Kasumi-1 (cell line): ENCODE results near the gene MAP6.

Experiments used
- DNase-seq, 2 experiments: peaks; one replicate each; lab custom pipeline; 2025; lab: John Stamatoyannopoulos, UW

The MAP6 gene

DNA sequence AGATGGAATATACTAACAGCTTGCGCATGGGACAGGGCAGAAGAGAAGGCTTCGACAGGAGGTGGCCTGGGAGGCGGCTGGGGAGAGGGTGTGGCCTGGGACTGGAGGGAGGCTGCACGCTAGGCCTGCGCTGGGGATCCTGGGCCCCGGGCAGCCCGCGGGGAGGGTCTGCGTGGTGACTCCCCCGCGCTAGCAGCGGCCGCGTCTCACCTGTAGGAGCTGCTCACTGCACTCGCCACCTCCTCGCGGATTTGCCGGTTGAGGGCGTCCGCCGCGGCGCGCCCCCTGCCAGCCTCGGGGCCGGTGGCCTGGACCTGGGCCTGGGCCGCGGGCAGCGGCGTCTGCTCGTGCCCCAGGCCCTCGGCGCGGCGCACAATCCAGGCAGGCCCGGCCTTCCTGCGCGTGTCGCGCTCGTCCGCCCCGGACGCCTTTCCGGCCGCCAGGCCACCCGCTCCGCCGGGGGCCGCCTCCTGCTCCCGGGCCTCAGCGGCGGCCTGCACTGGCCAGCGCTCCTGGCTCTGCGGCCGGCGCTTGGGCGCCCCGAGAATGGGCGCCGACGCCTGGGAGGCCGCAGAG lies 1.5 kb downstream of the MAP6 start:
- DNase-seq: no peak

DNA sequence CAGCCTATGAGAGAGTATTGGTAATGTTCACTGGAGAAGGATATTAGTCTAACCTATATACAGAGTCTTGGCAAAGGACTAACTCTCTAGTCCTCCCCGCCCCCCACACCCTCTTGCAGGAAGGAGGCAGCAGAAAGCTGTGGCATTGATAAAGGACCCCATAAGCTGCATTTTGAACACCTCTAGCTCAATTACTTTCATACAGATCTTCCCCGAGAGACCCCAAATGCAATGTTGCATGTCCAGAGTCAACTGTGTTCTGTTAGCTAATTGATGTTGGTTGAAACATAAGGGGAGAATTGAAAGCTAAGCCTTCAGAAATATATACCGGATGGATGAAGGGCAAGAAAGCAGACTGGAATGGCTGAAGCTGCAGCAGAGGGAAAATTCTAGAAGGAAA lies 2.8 kb downstream of the MAP6 start:
- no peak for DNase-seq

- DNase-seq: no peak
These were observed 3.7 kb downstream of the MAP6 start for GRCh38 chr11:75665126-75665525.

- DNase-seq: no peak
These were observed 4.4 kb downstream of the MAP6 start for GRCh38 chr11:75664389-75664788.

GRCh38 chr11:75663808-75664207 lies 5.0 kb downstream of the MAP6 start:
- no peak for DNase-seq

DNA sequence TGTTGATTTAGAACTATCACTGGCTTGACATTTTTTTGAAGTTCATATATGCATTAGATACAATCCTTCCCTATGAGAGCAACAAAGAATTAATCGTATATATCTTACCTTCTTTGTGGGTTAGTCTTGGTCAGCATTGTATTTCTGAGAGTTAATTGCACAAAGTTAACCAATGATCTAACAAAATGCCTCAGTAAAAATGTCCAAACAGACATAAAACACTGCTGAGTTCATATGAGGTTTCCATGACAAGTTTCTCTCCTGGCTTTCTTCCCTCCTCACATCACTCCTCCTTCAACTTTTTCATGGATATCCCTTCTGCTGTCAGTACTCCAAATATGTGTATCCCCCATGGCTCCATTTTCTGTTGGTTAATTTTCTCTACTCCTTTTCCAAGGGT lies 9.0 kb downstream of the MAP6 start:
- DNase-seq: no peak

DNA sequence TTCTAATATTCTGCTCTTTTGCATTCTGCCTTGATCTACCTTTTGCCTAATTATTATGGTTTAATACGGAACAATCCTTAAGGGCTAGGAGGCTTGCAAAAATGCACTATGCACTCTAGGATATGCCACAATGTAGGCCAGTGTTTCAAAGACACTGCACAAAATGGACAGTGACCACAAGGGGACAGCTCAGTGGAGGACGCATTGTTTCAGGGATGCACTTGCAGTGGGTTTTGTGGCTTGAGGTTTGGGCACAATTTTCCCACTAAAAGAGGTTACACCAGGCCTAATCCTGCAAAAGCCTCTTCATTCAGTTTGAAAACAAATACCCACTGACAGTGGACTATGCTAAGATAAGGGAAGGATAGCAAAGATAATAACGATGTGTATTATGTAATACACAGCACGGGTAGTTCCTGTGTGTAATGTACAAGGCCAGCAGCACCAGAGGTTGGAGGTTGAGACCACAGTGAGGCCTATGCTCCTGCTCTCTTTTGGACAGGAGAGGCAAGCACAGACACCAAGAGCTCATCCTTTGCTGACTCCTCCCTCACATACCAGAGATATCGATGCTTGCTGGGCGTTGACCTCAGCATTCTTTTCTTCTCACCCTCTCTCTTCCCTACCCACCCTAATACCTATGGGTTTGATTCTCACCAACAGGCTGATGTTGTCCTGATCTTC lies 12.7 kb downstream of the MAP6 start:
- DNase-seq: no peak

GRCh38 chr11:75655605-75656004 lies 13.2 kb downstream of the MAP6 start:
- DNase-seq: no peak

- DNase-seq: no peak
These were observed 14.5 kb downstream of the MAP6 start for GRCh38 chr11:75654314-75654713.

DNA sequence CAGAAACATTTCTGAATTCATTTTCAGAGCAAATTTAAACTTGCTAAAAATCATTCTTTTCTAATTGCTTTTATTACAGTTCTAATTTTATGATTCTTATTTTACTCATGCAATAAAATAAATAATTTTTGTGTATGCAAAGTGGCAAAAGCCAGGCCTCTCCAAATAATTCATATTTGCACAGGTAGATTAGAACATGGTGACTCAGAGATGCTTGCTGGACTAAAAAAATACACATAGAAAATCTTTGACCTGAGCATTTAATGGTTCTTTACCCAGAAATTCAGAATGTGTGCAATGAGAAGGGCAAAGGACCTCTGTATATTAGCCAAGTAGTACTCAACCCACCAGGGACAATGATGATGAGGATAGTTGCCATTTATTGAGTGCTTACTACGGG lies 15.3 kb downstream of the MAP6 start:
- DNase-seq: no peak

DNA sequence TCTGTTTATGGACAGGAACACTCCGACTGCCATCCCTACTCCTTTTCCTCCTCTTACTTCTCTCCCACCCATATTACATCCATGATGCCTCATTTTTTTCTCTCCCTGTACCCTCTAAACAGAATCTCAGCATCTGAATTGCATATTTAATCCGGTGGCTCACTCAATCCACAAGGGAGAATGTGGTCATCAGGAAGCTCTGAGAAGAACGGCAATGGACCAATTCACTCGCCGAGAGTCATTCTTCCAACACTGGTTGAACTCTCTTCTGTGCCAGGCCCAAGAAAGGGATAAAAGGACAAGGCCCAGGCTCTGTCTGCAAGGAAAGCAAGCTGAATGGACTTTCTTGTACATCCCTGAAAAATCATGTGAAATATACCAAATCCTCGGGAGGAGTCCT lies 15.9 kb downstream of the MAP6 start:
- no peak for DNase-seq

DNA sequence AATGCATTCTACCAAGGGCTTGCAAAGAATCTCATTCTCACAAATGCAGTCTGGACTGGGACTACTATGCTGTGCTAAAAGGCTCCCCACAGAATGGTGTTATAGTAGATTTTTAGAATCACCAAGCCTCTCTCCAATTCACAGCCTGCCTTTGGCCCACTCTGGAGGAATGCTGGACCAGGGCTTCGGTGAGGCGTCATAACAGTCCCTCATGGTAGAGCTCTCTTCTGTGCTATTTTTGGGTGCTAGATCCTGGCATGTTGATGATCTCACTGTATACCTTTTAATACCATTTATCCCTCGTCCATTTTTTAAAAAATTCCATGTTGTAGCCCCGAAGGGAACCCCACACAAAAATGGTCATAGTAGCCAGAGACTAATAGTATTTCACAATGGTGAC lies 17.6 kb downstream of the MAP6 start:
- DNase-seq: no peak

DNA sequence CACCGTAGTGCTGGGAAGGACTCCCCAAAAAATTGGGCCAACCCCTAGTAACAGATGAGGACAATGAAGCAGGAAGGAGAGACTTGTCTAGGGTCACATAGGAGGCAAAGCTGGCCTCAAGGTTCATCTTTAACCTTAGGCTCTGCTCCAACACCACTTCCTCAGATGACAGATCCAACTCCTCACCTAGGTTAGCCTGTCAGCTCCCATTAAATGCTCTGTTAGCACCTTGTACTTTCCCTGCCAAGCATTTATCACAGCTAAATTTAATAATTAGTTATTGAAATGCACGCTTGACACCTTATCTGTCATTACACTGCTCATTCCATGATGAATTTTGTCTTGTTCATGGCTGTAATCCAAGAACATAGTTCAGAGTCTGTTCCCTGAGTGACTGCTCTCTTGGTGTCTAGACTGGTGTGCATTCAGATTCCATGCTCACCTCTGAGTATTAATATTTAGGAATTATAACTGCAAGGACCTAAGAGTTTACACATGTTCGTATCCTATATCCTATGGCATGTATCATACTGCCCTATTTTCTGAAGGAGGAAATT lies 18.6 kb downstream of the MAP6 start:
- no peak for DNase-seq

- DNase-seq: no peak
These were observed 23.9 kb downstream of the MAP6 start for GRCh38 chr11:75644946-75645345.

DNA sequence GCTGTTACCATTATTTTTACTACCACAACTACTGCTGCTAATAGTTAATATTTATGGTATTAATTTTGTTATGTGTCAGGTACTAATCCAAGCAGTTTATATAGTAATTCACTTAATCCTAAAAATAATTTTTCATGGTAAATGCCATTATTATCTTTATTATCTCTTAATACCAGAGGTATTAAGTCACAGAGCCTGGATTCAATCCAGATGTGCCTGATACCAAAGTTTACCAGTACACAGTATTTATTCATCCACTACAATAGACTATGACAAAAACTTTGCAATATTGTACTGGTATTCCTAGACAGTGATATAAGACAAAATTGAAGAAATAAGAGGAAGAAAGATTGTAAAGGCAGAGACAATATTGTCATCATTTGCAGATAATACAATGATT lies 24.5 kb downstream of the MAP6 start:
- DNase-seq: no peak

- DNase-seq: no peak
These were observed 26.3 kb downstream of the MAP6 start for GRCh38 chr11:75642402-75643113.

GRCh38 chr11:75639762-75640181 lies 29.1 kb downstream of the MAP6 start:
- DNase-seq: no peak

DNA sequence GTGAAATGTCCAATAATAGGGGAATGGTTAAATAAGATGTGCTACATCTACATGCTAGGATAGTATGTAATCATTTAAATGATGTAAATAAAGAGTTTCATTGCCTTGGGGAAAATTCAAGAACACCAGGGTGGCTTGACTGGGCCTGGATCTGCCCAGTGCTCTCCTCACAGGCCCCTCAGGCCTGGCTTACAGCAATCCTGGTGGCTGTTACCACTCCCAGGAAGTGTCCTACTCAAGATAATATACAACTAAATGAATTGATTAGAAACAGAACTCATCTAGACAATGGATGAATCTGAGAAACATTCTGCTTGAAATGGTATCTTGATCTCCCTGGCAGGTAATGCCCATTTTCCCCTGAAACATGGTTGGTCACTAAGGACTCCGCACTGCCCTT lies 30.8 kb downstream of the MAP6 start:
- DNase-seq: no peak

DNA sequence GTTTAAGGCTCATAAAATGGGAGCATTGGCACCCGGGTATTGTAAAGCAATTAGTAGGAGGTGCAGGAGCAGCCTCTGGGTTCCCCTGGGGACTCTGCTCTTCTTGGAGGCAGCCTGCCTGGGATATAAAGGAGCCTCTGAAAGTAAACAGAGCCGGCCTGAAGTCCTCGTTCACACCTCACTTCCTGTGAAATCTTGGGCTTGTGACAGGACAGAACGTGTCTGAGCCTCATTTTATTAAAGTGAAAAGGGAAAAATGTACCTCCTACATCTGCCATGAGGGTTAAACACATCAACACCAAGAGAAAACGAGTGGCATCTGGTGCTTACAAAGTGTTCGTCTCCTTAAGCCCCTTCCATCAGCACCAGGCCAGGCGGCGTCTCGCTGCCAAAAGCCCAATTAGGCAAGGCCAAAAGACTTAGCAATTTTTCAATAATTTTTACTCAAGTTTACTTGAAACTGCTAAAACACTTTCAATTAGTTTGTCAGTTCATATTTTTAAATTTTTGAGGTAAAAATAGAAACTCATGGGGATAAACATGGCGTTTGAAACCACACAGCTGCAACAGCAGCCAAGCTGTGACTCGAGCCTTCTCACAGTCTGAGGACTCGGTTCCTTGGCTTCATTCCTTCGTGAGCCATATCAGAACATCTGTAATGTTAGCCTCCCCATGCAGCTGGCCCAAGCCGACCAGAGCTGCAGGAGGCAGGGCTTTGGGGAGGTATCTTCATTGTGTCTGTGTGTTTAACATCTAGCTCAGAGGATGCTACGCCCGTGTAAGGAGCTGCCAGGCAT lies 33.6 kb downstream of the MAP6 start:
- no peak for DNase-seq

DNA sequence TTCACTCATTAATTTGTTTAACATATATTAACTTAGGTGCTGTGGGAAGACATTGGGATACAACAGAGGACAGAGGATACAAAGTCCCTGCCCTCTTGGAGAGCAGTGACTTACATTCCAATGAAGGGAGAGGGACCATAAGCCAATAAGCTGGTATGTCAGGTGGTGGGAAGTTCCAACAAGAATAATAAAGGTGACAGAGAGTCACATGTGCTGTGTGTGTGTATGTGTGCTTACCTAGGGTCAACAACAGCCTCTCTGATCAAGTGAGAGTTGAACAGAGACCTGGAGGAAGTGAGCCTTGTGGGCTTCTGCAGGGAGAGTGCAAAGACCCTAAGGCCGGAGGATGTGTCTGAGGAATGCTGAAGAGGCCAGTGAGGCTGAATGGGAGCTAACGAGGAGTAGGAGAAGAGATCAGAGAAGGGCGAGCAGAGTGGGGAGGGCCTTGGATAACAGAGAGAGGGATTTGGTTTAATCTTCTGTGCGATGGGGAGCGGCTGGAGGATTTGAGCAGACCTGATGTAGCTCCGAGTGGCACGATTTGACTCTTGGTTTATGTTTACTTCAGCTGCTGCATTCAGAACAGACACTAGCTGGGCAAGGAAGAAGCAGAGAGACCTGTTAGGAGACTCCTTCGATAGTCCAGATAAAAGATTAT lies 35.3 kb downstream of the MAP6 start:
- no peak for DNase-seq

DNA sequence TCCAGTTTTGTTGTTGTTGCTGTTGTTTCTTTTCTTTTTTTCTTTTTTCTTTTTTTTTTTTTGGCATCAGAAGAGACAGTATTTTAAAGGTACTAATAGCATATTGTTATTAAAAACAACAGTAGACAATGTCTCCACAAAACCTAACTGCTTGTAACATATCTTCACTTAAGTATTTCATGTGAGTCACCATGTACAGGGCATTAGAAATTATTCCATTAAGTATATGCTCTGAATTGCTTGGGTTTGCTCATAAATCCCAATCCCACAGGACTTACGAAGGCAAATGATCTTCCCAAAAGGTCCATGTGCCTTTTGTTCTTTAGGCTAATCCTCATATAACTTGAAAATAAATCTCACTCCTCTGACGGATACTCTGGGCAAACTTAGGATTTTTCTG lies 35.9 kb downstream of the MAP6 start:
- no peak for DNase-seq

GRCh38 chr11:75632450-75632849 lies 36.4 kb downstream of the MAP6 start:
- no peak for DNase-seq
